ENCODE data around the gene ARL4D.
A peak's percentile ranks its signal among the peaks of the same experiment; 100 is the strongest.

ARL4D gene

GRCh38 chr17:43399839-43400328 lies 1.1 kb downstream of the ARL4D start:
- TF ChIP-seq CTCF (IDR thresholded peaks at IDR 0.05; ENCODE audit: poor library complexity, severe bottlenecking), result no peak
- DNase-seq (ENCODE audit: low spot score) (peak; percentile 68), ATAC-seq (ENCODE audit: low read depth) (peak; percentile 41)
- no peaks in the 10 kb centered on the region for H3K9me3 ChIP-seq (ENCODE audit: severe bottlenecking)
- H3K27ac ChIP-seq (ENCODE audit: poor library complexity, severe bottlenecking), result peak overlapping the region; percentile 73
- peak overlapping the region; percentile 69 for H3K4me3 ChIP-seq (ENCODE audit: severe bottlenecking)
- peaks cover 9% of the 10 kb centered on the region for H3K4me1 ChIP-seq (ENCODE audit: insufficient read depth, poor library complexity, severe bottlenecking)
- H3K36me3 ChIP-seq (ENCODE audit: low read depth), result peaks cover 33% of the 10 kb centered on the region
- no peaks in the 10 kb centered on the region for H3K27me3 ChIP-seq (ENCODE audit: insufficient read depth, poor library complexity, severe bottlenecking)

DNA sequence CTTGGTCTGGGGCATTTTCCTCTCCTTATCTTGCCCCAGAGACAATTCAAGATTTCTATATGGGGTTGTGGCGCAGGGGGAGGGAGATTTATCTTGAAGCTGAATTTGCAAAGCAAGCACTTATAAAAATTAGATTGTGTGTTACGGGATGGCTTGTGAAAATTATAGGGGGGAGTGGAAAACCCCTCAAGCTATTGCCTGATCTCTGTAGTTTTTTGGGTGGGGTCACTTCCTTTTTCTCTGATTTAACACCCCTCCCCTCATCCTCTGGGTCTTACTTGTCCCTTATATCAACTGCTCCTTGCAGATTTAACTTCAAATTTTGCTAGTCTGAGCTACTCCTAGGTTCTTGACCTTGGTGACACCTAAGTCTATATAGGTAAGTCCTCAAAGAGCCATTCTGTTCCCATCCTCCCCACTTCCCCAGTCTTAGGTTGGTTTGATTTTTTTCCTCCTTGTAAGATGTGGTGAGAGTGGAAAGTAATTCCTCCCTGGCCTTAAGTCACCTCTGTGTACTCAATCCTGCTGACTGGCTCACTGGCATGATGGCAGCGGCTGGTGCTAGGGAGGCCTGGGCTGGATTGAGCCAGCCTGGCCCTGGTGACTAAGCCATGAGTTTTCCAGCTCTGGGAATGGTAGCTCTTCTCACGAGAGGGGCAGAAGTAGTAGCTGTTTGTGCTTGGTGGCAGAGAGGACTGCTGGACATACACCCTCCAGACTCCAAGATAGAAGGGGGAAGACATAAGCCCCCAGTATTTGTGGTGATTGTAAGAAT lies 2.3 kb downstream of the ARL4D start:
- TF ChIP-seq CTCF (IDR thresholded peaks at IDR 0.05; ENCODE audit: poor library complexity, severe bottlenecking), result no peak
- peaks cover 33% of the 10 kb centered on the region for H3K36me3 ChIP-seq (ENCODE audit: low read depth)
- peak overlapping the region; percentile 73 for H3K27ac ChIP-seq (ENCODE audit: poor library complexity, severe bottlenecking)
- H3K4me3 ChIP-seq (ENCODE audit: severe bottlenecking), result peak overlapping the region; percentile 69
- H3K4me1 ChIP-seq (ENCODE audit: insufficient read depth, poor library complexity, severe bottlenecking), result peaks cover 9% of the 10 kb centered on the region
- H3K27me3 ChIP-seq (ENCODE audit: insufficient read depth, poor library complexity, severe bottlenecking), result no peaks in the 10 kb centered on the region
- no peaks in the 10 kb centered on the region for H3K9me3 ChIP-seq (ENCODE audit: severe bottlenecking)
- peak; percentile 83 for DNase-seq (ENCODE audit: low spot score)
- ATAC-seq (ENCODE audit: low read depth), result peak; percentile 87

DNA sequence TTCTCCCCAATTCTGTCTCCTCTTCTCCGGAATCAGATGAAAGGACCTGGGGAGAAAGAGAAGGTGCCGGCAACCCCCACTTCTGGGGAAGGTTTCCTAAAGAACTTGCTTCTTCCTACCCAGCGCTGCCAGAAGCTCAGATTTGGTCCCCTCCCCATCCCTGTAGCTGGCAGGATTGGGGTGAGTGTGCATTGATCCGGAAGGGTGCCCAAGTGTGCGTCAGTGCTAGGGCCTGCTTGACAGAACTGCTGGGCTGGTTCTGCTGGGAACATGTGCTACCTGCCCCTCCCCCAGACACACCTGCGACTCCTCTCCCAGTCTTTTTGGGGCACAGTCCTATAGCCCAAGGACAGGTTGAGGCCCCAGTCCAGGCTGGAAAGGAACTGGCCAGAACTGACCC lies 3.3 kb downstream of the ARL4D start:
- Histone ChIP-seq H3K9me3 (ENCODE audit: severe bottlenecking) (no peaks in the 10 kb centered on the region), H3K4me1 (ENCODE audit: insufficient read depth, poor library complexity, severe bottlenecking) (peaks cover 9% of the 10 kb centered on the region), H3K27me3 (ENCODE audit: insufficient read depth, poor library complexity, severe bottlenecking) (no peaks in the 10 kb centered on the region), H3K36me3 (ENCODE audit: low read depth) (peaks cover 33% of the 10 kb centered on the region), H3K27ac (ENCODE audit: poor library complexity, severe bottlenecking) (peak overlapping the region; percentile 73), H3K4me3 (ENCODE audit: severe bottlenecking) (no peak overlapping the region)
- DNase-seq (ENCODE audit: low spot score) (no peak), ATAC-seq (ENCODE audit: low read depth) (no peak)
- no peak for TF ChIP-seq CTCF (IDR thresholded peaks at IDR 0.05; ENCODE audit: poor library complexity, severe bottlenecking)

DNA sequence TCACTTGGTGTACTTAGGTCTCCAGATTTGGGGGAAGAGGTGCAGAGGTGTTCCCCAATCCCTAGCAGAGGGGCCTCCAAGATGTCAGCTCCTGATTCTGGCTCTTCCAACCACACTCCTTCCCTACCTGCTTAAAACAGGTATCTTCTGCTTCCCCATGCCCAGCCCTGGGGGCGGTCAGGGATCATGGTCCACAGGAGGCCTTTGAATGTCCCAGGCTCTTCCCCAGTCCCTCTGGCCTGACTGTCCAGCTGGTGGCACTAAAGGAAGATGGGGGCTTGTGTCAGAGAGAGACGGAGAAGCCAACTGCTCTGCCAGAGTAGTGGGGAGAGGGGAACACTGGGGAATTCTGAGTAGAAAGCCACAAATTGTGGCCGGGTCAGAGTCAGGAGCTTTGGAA lies 3.8 kb downstream of the ARL4D start:
- Histone ChIP-seq H3K4me1 (ENCODE audit: insufficient read depth, poor library complexity, severe bottlenecking) (peaks cover 12% of the 10 kb centered on the region), H3K27ac (ENCODE audit: poor library complexity, severe bottlenecking) (peak overlapping the region; percentile 73), H3K4me3 (ENCODE audit: severe bottlenecking) (no peak overlapping the region), H3K36me3 (ENCODE audit: low read depth) (peaks cover 33% of the 10 kb centered on the region), H3K27me3 (ENCODE audit: insufficient read depth, poor library complexity, severe bottlenecking) (no peaks in the 10 kb centered on the region), H3K9me3 (ENCODE audit: severe bottlenecking) (no peaks in the 10 kb centered on the region)
- ATAC-seq (ENCODE audit: low read depth) (no peak), DNase-seq (ENCODE audit: low spot score) (no peak)
- TF ChIP-seq CTCF (IDR thresholded peaks at IDR 0.05; ENCODE audit: poor library complexity, severe bottlenecking), result no peak

DNA sequence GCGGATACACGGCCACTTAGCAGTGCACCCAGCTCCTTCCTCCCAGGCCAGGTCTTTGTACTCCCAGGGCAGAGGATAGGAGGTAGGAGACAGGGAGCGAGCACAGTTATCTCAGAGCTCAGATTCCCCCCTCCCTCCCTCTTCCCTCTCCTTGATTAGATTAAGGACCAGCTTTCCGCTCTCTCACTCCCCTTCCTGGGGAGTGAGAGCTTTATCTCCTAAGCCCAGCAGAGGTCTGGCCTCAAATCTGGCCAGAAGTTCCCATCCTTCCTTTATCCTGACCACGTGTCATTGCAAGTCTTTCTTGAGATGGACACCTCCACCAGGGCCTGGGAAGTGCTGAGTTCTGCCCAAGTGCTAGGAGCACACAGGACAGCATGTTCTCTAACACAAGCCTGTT lies 5.1 kb downstream of the ARL4D start:
- no peaks in the 10 kb centered on the region for H3K27me3 ChIP-seq (ENCODE audit: insufficient read depth, poor library complexity, severe bottlenecking)
- H3K9me3 ChIP-seq (ENCODE audit: severe bottlenecking), result no peaks in the 10 kb centered on the region
- no peak for TF ChIP-seq CTCF (IDR thresholded peaks at IDR 0.05; ENCODE audit: poor library complexity, severe bottlenecking)
- H3K36me3 ChIP-seq (ENCODE audit: low read depth), result peaks cover 33% of the 10 kb centered on the region
- H3K4me1 ChIP-seq (ENCODE audit: insufficient read depth, poor library complexity, severe bottlenecking), result peaks cover 11% of the 10 kb centered on the region
- H3K27ac ChIP-seq (ENCODE audit: poor library complexity, severe bottlenecking), result no peak overlapping the region
- H3K4me3 ChIP-seq (ENCODE audit: severe bottlenecking), result no peak overlapping the region
- DNase-seq (ENCODE audit: low spot score) (no peak), ATAC-seq (ENCODE audit: low read depth) (no peak)

Measured in RWPE2 (cell line).